Endothelial cell of umbilical vein (primary cell): ENCODE results near the gene MFRP.

ENCODE experiments used
- CTCF ChIP-seq, 2 donors: IDR thresholded peaks; 1 replicate in 1 of 2; 2 replicates in 1 of 2; pipeline ENCODE4 v1.5.1; 2011; ENCODE audit warnings: low read length in 2 of 2, mild to moderate bottlenecking in 2 of 2, moderate library complexity in 2 of 2, control low read depth in 1 of 2, inconsistent platforms in 1 of 2, low read depth in 1 of 2; ENCODE audit not compliant: insufficient read depth in 1 of 2; ENCODE audit errors: extremely low read depth in 1 of 2
- EZH2 ChIP-seq: IDR thresholded peaks from 2 replicates; pipeline ENCODE4 v1.6.1; 2012; ENCODE audit warnings: borderline replicate concordance, low read depth, mild to moderate bottlenecking, moderate library complexity, low read length, inconsistent platforms; ENCODE audit not compliant: severe bottlenecking
- JUN ChIP-seq: IDR thresholded peaks from 2 replicates; pipeline ENCODE4 v1.6.1; 2011; ENCODE audit warnings: borderline replicate concordance, low read depth; ENCODE audit not compliant: insufficient read length, insufficient read depth
- MAX ChIP-seq: IDR thresholded peaks from 2 replicates; pipeline ENCODE4 v1.6.1; 2011; ENCODE audit not compliant: insufficient read depth, insufficient read length
- MYC ChIP-seq: IDR thresholded peaks from one replicate; pipeline ENCODE4 v1.6.1; 2011; ENCODE audit warnings: mild to moderate bottlenecking, low read depth, low read length
- POLR2A ChIP-seq: IDR thresholded peaks from 2 replicates; pipeline ENCODE4 v1.6.1; 2012; ENCODE audit warnings: low read depth, mild to moderate bottlenecking, control low read depth, low read length
- POLR2AphosphoS5 ChIP-seq: IDR thresholded peaks from 2 replicates; pipeline ENCODE4 v1.6.1; 2012; ENCODE audit warnings: low read depth, mild to moderate bottlenecking, control low read depth, low read length, moderate library complexity; ENCODE audit not compliant: insufficient read depth

- TF ChIP-seq POLR2A (no peak), CTCF (IDR thresholded peaks at IDR 0.05; ENCODE audit: extremely low read depth in 1 of 2, insufficient read depth in 1 of 2, low read depth in 1 of 2, low read length in 2 of 2) (no peak), JUN (no peak), EZH2 (no peak), MAX (no peak), POLR2AphosphoS5 (no peak), MYC (no peak)
Measured at GRCh38 chr11:119324189-119324588, 22.3 kb downstream of the MFRP start.
